NCI-H2196 treated with DMSO at 0.1 percent for 48 hours (cell line): Measurements from ENCODE around the gene OPTC.
"Not testable (repeated sequence)": the region's sequence is repeated elsewhere in the genome, so short reads cannot be mapped to it uniquely, and the experiment has no call there.

ENCODE experiments used
- DNase-seq: peaks from one replicate; lab custom pipeline; 2025; ENCODE audit not compliant: unreplicated experiment; lab: John Stamatoyannopoulos, UW

OPTC gene

GRCh38 chr1:203465146-203465798 lies 28.7 kb upstream of the OPTC start:
- no peak for DNase-seq

GRCh38 chr1:203465948-203466347 lies 28.0 kb upstream of the OPTC start:
- DNase-seq = no peak

GRCh38 chr1:203466906-203467549 lies 26.9 kb upstream of the OPTC start:
- not testable (repeated sequence) for DNase-seq

DNA sequence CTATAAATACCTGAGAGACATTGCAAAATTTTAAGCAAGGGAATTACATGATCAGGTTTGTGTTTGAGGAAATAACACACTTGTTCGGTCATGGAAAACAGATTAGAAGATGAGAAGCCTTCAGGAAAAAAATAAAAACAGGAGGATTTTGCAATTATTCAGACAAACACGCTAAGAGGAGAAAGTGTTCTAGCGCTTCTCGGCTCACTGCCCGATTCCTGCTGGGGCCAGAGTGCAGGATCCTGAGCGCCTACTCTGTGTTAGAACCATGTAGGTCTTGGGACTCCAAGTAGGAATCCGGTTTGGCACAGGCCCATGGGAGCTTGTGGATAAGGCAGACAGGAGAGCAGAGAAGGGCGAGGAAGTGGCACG lies 26.4 kb upstream of the OPTC start:
- no peak for DNase-seq

DNA sequence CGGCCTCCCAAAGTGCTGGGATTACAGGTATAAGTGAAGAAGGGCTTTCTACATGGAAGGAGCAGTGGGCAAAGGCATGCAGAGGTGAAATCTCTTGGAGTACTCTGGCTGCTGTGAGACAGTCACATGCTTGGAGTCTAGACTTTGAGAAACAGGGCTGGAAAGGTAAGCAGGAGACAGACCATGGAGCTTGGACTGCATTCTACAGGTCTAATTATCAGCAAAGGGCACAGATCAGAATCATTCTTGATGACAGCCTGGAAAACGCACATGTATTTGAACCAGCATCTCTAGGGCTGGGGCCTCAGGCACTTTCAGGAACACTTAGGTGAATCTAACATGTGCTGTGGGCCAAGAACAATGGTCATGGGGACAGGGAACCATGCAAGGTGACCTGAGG lies 25.6 kb upstream of the OPTC start:
- DNase-seq = no peak

GRCh38 chr1:203470240-203470639 lies 23.7 kb upstream of the OPTC start:
- DNase-seq = no peak

DNA sequence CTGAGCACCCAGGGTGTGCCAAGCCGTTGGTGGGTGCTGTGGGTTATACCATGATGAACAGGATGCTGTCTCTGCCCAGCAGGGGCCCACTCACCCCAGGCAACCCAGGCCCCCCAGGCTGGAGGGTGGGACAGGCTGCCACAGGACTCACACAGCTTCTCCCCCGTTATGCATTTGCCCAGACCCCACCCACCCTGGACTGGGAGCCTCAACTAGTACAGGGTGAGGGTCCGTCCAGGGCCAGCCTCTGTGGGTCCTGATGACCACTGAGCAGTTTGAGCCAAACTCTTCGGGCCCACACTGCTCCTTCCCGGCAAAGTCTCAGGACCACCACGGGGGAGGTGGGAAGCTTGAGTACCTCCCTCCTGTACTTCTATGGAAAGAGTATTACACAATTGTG lies 22.1 kb upstream of the OPTC start:
- DNase-seq = no peak

DNA sequence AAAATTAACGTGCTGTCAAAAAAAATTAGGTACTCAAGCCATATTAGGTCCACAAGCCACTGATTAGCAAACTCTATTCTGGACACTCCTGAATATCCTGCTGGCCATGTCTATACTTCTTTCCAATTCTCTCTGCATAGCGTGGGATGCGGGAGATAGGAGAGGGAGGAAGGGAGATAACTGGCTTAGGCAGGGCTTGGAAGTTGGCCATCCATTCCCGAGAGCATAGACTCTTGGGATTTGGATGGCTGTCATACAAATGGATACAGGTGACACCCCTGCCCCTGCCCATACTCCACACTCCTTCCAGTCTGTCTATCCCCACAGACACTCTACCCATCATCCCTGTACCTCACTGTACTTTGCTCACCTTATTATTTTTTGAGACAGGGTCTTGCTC lies 20.7 kb upstream of the OPTC start:
- no peak for DNase-seq

DNA sequence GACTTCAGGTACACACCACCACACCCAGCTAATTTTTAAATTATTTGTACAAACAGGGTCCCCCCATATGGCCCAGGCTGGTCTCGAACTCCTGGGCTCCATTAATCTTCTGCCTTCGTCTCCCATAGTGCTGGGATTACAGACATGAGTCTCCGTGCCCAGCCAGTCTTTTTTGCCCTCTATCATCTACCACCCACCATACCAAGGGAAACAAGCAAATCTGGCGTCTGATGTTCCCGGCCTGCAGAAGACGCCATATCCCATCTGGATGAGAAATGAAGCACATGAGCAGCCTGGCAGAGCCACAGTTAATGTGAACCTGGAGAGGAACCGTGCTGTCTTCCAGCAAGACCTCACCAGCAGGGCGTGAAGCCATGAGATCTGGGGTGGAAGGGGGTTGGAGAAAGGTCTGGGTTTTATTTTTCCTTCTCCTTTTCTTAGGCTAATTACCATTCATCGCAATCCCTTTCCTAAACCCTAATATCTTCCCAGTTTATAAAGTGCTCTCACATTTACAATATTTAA lies 20.1 kb upstream of the OPTC start:
- DNase-seq = no peak

GRCh38 chr1:203475012-203475981 lies 18.7 kb upstream of the OPTC start, which contains the start of gene PRELP:
Gene PRELP (plus strand): TSS chr1:203475806. CDS start chr1:203483185, 7,379 bp downstream.
- DNase-seq = peak; percentile 12

DNA sequence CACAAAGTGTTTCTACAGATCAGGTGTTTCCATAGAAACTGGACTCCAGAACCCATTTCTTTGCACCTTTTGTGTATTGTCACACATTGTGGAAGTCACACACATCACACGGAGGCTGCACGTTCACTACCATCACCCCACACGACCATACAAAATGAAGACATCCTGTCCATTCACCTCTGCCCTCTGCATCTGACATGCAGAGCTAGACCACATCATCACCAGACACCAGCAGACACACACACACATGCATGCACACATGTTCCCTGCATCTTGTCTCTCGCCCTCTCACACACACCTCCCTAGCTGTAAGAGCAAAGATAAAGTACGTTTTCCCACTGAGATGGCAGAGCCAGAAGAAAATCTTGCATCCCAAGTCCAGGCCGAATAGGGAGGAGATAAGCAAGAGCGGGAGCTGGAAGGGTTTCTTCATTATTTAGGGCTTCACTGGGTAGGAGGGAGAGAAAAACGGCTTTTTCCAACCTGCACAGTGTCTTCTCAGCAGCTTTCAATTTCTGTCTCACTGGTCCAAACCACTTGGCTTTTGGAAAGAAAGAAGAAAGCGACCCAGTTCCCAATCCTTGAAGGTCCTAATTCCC lies 17.6 kb upstream of the OPTC start:
- no peak for DNase-seq

DNA sequence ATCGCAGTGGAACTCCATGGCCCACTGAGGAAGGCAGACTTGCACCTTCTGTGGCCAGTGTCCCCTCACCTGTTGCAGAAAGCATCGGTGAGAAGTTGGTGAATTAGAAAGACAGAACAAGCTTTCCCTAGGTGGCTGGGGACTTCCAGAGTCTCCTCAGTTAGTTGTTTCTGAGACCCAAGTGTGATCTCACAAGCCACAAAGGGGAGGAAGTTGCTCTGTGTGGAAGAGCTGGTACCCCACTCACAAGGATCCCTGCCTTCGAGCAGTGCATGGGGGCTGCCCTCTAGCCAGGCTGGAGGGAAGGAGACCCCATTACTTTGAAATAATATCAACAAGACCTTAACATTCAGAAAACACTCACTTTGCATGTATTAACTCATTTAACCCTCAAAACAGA lies 16.2 kb upstream of the OPTC start:
- DNase-seq = no peak

DNA sequence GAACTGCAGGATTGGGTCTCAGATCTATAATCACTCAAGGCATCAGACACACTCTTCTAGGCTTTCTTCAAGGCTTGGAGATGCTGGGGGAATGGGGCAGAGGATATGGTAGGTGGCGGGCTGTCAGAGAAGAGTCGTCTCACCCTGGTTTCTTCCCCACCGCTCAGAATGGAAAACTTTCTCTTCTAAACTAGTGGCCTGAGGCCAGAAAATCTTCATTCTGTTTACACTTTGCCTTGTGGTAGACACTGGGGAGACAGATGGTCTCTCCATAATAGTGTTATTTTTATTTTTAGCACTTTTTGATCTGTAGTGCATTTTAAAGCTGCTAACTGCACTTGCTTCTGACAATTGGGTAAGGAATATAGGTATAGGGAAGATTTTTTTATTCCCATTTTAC lies 15.7 kb upstream of the OPTC start:
- DNase-seq = no peak

GRCh38 chr1:203478986-203479385 lies 15.0 kb upstream of the OPTC start:
- no peak for DNase-seq

- no peak for DNase-seq
Observed at GRCh38 chr1:203479646-203480045, 14.3 kb upstream of the OPTC start.

GRCh38 chr1:203480084-203480483 lies 13.9 kb upstream of the OPTC start:
- no peak for DNase-seq

- peak; percentile 46 for DNase-seq
Observed at GRCh38 chr1:203480525-203481084, 13.3 kb upstream of the OPTC start.

GRCh38 chr1:203481196-203481595 lies 12.8 kb upstream of the OPTC start:
- DNase-seq = no peak

DNA sequence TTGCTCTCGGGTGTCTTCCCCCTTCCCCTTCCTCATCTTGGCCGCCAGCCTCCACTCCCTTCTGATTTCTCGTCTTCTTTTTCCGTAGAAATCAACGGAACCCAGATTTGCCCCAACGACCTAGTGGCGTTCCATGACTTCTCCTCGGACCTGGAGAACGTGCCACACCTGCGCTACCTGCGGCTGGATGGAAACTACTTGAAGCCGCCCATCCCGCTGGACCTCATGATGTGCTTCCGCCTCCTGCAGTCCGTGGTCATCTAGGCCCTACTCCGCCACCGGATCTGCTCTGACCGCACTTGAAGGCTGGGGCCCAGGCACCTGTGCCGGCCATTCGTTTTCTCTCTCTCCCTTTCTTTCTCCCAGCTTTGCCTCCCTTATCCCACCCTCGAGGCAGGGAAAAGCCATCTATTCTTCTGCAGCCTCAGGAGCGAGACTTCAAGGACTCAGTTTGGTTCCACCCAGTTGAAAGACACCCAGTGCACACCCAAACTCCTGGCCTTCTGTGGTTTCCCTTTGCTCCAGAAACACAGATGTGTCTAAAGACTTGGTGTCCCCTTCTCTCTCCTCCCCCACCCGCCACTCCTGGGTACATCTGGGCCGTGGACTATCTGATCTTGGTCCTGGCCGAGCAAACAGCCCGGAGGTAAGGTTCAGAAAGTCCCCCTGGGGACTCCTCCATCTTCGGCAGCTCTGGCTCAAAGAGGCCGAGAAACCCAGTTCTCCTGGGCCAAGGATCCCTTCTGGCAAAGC lies 7.2 kb upstream of the OPTC start:
- no peak for DNase-seq

DNA sequence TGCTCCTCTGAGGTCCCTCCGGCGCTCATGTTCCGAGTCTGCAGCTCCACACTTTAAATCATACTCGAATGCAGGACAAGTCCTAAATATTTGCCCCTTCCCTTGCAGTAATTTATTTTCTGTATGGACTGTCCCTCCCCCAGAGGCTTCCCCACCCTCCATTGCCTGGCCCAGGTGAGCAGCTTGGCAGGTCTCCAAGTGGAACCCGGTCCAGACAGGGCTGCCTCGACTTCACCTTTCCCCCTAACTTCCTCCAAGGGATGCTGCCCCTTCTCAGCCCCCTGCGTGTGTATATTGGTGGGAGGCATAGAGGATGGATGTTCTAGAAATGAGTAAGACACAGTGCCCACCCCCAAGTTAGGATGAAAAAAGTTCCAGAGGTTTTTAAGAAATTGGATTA lies 5.4 kb upstream of the OPTC start:
- DNase-seq = no peak
